Islet of Langerhans (tissue), 1 donor: ENCODE measurements around the gene SAPCD2.
"Not testable (repeated sequence)": the region's sequence is repeated elsewhere in the genome, so short reads cannot be mapped to it uniquely, and the experiment has no call there.

Experiments
- FAIRE-seq: peaks from one replicate; lab custom pipeline; 2011; peaks lifted over from hg19 to GRCh38; lab: Jason Lieb, UNC

Gene SAPCD2

DNA sequence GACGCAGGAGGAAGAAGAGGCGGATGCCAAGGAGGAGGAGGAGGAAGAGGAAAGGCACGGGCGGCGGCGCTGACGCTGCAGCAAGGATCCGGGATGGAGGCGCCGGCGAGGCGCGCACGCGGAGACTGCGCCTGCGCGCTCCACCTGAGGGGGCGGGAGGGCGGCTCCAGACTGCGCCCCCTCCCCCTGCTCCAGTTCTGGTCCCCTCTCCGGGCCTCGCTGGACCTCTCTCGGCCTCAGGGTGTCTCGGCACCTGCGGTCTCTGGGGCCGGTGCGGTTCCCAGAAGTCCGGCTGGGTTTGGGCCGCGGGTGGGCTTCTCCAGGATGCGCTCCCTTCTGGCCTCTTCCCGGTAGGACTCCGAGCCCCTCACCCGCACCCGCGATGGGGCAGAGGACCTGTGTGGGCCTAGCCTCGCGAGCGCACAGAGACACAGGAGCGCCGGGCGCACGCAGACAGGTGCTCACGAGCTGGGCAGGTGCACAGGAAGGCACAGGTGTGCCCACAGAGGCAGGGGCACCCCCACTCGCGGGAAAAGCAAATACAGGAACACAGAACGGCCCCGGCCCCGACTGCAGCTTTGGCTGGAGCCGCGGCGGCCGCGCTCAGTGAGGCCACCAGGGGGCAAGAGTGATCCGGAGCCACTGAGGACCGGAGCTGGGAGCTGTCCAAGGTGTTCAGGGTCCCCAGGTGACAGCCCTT is 24.1 kb downstream of the SAPCD2 start, which contains the start of gene NPDC1:
Gene NPDC1, minus strand, starts transcription at position 90 of the 700 bp plus-strand sequence. CDS start 188 bp downstream, outside the sequence.
- no peak for FAIRE-seq

DNA sequence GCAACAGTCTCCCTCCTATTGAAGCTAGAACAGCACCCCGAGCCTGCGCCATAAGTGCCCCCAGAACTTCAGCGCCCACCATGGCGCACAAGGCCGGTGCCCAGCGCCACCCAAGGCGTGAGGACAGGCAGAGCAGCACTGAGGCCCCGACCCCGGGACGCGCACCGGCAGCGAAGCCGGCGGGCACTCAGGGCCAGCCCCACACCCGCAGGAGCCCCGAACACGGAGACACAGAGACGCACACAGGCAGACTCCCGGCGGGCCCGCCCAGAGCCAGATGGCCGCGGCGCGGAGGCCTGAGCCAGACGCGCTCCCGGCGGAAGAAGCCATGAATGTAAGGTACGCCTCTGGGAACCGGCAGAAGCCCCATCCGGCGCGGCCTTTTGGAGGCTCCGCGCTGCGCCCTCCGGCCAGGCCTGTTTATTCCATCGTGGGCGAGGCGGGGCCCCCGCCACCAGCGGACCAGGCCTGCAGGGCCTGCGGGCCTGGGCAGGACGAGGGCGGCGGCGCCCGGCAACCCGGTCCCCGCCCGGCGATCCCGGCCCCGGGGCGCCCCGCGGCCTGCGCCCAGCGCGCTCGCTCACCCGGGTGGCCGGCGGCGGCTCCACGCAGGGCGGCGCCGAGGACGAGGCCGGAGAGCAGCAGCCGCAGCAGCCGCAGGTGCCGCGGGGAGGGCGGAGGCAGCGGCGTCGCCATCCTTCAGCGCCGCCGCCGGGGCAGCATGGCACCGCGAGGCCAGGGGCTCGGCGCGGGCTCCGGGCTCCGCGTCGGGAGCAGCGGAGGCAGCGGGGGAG is 24.9 kb downstream of the SAPCD2 start:
- FAIRE-seq, result no peak

DNA sequence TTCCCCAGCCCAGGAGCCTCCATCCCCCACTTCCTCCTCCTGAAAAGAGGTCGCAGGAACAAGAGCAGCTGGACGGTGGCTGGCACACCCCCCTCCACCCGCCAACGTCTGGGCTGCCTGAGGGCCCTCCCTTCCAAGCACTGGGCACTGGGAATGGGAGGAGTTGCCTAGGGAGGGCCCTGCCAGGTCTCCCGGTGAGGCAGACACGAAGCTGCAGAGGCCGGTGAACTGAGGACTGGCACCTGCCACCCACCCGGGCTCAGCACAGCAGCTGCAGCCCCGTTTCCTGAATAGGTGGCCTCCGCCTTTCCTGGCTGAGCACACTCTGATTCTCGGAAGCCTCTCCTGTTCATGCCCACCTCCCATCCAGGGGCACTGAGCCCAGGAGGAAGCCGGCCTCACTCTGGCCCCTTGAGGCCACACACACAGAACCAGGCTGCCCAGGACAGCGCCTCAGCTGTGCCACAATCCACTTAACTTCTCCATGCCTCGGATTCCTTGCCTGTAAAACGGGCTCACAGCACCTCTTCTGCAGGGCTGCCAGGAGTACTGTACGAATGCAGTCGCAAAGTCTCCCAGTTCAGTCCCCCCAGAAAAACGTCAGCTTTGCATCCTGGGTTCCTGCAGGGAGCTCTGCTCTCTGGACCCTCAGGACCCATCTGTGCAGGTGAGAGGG is 25.7 kb downstream of the SAPCD2 start:
- no peak for FAIRE-seq

DNA sequence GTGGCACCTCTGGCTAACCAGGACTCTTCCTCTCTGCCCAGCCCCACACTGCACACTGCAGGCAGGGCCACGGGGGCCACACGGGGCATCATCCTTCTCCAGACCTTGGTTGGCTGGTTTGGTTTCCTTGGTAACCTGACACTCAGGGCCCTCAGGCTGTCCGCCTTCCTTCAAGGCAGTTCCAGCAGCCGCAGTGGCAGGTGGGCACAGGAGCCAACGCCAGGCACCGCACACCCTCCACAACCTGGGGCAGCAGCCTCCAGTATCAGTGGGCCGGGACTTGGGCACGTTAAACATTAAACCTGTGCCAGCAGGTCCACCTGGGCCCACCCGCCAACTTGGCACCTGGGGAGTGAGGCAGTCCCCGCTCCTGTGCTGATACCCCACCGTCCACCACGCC is 26.3 kb downstream of the SAPCD2 start:
- no peak for FAIRE-seq

DNA sequence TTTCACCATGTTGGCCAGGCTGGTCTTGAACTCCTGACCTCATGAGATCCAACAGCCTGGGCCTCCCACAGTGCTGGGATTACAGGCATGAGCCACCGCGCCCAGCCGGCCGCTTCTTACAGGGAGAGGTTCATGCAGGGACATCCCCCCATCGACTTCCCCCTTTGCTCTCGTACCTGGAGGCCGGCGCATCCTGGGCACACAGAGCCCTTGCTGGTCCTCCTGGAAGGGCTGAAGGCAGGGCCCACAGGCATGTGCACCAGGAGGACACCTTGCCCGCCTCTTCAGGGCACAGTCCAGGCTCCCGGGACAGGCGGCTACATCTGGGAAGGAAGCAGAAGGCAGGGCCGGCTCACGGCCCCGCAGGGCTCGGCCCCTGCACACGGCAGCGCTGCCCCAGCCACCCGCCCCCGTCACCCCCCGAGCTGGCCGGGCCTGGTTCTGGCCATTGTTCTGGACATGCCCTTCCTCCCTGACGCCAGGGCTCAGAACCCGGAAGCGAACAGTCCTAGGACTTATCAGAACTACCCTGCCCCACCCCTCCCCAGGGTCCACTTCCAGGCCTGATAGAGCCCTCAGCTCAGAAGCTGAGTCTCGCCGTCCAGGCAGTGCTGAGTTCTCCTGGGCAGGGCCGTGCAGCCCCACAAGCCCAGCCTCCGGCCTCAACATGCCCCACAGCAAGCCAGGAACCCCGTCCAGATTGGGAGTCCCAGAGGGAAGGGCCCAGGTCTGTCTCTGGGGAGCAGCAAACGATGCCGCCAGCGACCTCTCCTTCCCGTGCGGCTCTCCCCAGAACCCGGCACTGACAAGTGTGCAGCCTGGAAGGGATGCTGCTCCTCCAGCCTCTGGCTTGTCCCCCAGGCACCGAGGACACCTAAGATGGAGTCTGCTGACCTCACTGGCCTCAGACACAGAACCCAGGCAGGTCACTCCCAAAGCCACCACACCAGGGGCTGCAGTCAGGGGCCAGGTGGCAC is 27.3 kb downstream of the SAPCD2 start:
- FAIRE-seq, result no peak

DNA sequence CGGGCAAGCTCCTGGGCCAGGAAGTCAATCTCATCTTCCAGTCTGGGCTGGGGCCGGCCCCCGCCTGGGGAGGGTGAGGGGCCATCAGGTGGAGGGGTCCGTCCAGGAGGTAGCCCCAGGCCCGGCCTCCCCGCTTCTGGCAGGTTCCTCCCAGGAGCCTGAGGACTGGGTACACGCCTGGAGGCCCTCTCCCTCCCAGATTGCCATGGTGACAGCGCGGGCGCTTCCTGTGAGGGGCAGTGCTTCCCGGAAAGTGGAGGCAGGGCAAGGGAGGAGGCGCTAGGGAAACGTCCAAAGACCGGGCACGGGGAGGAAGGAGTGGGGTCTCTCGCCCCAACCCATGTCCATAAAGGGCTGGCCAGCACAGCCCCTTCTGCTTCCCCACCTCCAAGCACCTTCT is 29.2 kb downstream of the SAPCD2 start:
- no peak for FAIRE-seq

DNA sequence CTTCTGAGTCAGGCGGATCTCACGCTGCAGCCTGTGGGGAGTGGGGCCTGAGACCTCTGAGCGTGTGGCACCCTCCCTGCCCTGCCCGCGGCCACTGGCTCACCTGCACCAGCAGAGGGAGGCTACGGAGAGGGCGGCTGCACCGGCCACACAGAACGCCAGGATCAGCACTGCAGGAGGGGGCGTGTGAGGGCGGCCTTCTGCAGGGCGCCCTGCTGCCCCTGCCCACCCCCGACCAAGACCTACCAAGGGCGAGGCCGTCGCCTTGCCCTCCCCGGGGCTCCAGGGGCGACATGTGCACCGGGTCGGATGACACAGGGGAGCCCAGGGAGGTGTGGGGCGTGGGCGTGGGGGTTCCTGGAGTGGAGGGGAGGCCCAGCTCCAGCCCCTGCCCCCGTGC is 29.8 kb downstream of the SAPCD2 start:
- FAIRE-seq, result no peak

DNA sequence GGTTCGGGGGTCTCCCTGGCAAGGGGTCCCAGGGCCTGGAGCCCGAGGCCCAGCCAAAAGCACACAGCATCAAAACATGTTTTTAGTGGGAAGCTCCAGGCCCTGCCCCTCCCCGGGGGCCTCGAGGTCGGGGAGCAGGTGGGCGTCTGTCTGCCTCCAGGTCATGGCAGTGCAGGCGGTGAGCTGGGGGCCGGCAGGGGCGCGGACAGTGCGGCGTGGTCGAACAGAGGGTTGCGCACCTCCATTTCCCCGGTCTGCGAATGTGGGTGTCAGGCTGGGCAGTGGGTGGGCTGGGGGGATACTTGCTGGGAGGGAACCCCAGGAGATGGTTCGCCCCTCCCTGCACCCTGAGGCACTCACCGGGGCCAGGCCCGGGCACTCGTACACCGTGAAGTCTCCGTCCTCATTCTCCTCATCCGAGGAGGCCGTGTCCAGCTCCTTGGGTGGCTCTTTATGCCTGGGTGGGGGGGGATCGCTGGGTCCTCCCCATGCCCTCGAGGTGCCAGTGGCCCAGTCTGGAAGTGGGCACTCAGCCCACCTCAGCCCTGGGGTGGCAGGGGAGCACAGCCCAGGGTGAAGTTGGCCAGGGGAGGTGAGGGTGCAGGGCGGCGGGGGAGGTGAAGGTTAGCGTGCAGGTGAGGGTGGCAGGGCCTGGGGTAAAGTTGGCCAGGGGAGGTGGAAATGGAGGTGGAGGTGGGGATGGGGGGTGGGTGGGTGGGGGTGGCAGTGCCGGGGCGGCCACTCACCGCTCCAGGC is 30.6 kb downstream of the SAPCD2 start:
- FAIRE-seq, result no peak

DNA sequence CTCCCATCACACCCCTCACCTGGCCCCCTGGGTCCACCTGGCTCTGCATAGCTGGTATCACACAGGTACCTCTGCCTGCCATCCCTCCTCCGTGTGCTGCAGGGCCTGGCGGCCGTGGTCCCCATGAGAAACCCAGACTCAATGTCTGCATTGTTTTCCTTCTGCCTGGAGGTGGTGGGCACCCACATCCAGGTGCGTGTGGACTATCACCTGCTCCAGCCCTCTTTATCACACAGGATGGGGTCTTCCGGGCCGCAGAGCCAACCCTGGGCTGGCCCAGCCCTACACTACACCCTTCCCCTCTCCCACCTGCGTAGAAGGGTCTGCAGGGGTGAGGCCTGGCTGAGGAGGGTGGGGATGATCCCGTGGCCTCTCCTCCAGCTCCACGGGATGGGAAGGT is 31.4 kb downstream of the SAPCD2 start:
- FAIRE-seq, result no peak

DNA sequence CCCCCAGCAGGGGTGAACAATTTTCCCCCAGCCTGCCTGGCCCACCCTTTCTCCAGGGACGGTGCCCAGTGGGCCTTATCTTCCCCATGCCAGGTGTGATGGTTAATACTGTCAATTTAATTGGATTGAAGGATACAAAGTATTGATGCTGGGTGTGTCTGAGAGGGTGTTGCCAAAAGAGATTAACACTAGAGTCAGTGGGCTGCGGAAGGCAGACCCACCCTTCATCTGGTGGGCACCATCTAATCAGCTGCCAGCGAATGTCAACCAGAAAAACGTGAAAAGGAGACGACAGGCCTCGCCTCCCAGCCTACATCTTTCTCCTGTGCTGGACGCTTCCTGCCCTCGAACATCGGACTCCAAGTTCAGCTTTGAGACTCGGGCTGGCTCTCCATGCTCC is 32.9 kb downstream of the SAPCD2 start:
- FAIRE-seq, result no peak

DNA sequence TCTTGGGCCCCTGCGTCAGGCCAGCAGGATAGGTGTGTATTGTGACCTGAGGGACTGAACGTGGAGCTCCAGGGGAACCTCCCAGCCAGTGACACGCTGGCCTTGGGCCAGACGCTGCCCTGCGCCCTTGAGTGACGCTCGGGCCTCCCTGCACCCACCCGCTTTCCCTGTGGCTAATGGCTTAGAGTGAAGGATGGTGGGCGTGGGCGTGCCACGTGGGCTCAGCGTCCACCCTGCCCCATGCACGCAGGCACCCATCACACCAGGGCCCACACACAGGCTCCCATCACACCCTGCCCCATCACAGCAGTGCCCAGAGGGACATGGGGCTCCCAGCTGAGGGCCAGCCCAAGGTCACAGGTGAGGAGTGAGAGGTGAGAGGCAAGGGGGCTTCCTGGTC is 33.3 kb downstream of the SAPCD2 start:
- no peak for FAIRE-seq

DNA sequence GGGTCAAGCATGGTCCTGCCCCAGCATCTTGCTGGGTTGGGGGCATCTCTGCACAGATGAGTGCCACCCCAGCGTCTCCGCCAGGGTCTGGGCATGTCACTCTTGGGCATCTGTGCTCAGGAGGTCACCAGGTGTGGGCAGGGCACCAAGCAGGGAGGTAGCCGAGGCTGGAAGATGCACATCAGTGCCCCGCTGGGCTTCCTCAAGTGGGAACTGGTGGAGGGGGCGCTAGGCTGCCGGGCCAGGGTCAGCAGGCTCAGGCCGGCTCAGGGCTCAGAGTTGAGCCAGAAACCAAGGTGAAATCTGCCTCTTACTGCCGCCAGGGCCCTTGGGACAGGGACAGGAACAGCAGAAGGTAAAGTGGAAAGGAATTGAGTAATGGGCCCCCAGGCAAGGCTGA is 34.4 kb downstream of the SAPCD2 start:
- FAIRE-seq, result no peak

DNA sequence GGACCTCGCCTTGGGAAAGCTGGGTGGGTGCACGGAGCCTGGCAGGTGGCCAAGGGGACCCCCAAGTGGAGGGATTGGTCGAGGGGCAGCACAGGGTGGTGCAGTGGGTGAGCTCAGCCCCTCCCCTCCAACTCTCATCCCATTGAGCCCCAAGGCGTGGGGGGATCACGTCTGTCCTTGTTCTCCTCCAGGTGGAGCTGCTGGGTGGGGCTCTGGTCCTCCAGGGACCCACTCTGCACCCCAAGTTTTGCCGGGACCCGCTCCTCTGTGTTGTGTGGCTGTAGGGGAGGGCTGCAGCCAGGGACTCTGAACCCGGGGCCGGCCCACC is 34.9 kb downstream of the SAPCD2 start:
- FAIRE-seq, result no peak

DNA sequence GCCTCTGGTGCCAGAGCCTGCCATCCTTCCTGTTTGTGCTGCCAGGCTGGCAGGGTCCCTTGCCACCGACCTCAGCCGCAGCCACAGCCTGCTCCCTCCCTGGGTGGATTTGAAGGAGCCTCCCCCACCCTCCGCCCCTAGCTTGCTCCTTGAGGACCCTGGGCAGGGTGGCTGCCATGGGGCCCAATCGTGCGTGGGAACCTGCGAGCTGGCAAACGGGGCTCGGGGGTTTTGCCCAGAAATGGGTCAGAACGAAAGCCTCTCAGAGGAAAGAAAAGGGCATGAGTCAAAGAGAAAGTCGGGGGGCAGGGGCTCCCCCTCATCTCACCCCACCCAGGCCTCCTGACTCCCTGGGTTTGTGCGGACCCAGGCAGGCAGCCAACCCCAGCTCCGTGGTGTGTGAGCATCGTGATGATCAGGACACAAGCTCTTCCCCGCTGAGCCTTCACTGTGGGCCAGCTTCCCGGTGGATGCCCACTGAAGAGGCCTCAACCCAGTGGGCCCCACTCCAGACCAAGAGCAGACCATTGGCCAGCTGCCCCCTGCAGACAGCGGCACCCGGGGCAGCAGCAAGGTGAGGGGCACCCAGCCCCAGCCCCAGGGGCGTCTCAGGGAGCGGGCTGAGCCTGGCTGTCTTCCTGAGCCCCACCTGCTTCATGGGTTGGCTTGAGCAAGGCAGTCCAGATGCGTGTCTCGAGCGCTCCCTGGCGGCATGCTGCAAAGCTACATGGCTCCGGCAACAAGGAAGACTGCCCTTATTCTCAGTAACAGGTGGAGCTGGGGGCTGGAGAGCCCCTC is 35.4 kb downstream of the SAPCD2 start:
- no peak for FAIRE-seq

DNA sequence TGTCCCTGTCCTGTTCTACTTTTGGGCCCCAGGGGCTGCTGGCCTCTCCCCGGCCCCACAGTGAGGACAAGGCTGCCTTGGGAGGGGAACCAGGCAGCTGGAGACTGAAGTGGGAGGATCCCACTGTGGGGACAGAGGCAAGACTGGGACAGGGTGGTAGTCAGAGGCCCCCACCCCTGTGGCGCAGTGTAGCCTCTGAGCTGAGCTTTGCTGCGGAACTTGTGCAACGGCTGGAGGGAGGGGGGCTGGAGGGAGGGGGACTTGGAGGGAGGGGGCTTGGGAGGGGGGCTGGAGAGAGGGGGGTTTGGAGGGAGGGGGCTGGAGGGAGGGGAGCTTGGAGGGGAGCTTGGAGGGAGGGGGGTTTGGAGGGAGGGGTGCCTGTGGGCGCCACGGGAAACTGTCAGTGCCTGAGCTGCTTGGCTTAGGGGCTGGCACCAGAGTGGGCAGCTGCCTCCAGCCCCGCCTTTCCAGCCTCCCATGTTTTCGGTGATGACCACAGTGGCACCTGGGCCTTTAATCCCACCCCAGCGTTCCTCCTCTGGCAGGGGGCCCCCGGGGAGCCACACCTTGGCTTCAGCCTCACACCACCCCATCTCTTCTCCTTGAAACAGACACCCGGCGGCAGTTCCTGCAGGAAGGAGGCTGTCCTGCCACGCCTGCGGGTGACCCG is 36.2 kb downstream of the SAPCD2 start:
- no peak for FAIRE-seq

DNA sequence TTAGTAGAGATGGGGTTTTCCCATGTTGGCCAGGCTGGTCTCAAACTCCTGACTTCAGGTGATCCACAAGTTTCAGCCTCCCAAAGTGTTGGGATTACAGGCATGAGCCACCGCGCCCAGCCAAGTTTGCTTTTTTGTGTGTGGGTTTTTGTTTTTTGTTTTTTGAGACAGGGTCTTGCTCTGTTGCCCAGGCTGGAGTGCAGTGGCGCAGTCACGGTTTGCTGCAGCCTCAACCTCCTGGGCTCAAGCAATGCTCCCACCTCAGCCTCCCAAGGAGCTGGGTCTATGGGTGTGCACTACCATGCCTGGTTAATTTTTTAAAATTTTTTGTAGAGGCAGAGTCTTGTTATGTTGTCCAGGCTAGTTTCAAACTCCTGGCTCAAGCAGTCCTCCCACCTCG is 36.9 kb downstream of the SAPCD2 start:
- FAIRE-seq, result not testable (repeated sequence)

DNA sequence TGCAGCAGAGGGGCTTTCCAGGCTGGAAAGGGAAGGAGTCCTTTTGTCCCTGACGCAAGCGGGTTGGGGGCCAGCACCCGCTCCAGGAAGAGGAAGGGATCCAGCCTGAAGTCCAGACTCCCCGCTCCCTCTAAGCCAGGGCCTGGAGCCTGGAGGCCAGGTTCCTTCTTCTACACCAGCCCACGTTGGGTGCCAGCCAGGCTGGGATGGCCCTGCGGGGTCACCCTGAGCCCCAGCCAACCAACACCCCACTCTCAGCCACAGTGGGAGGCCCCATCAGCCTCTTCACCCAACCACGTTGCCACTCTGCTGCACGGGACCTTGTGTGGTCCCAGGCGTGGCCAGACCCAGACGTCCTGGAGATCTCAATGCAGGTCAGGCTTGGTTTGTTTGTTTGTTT is 37.5 kb downstream of the SAPCD2 start:
- no peak for FAIRE-seq

DNA sequence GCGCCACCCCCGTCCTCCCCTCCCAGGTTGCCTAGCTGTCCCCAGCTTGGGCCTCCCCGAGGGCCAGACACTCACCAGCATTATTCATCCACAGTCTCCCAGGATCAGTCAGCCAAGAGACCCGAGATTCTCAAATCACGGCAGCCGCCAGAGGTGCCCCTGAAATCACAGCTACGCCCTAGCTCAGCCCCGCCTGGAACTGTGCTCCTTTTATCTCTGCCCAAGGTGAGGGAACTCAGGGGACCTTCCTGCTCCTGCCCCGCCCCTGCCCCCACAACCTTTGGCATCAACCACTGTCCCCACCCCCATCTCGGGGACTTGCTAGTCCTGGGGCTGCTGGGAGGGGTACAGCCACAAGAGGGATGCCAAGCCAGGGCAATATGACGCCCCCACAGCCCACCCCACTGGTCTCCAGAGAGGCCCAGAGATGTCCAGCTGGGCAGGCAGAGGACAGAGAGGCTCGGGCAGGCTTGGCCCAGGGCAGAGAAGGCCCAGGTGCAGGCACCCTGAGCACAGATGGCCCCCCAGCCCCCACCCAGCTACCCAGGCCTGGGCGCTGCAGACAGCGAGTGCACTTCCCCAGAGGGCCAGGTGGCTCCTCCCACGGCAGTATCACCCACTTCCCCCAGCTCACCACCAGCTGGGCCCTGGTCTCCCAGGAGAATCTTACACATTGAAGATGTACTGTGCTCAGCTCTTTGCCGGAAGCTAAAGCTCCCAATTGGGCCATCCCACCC is 38.3 kb downstream of the SAPCD2 start, which contains the start of gene FUT7:
Gene FUT7, minus strand, starts transcription at position 185 of the 737 bp plus-strand sequence. Its CDS starts 97 bp downstream, at position 88.
- no peak for FAIRE-seq
